GM11168 (cell line): ENCODE results near the gene WDR54.
"Not testable (repeated sequence)": the region's sequence is repeated elsewhere in the genome, so short reads cannot be mapped to it uniquely, and the experiment has no call there.

Source experiments
- in situ Hi-C: fragments of 300-500 bp; cut with MboI; formaldehyde crosslinking; loops from one replicate; pipeline ENCODE4 v1.12.0; 2022; ENCODE audit warnings: low sequenced_read_pairs; ENCODE audit not compliant: unreplicated experiment

Gene WDR54

GRCh38 chr2:74401891-74402290 is 19.6 kb upstream of the WDR54 start:
- in situ Hi-C loops, result no loop called here

GRCh38 chr2:74406035-74406434 is 15.5 kb upstream of the WDR54 start:
- in situ Hi-C loops, result no loop called here

- in situ Hi-C loops, result no loop called here
These were observed 13.8 kb upstream of the WDR54 start for GRCh38 chr2:74407682-74408081.

- in situ Hi-C loops, result no loop called here
These were observed 8.4 kb upstream of the WDR54 start for GRCh38 chr2:74413001-74413698.

- in situ Hi-C loops, result no loop called here
These were observed 7.1 kb upstream of the WDR54 start for GRCh38 chr2:74414441-74414840.

- in situ Hi-C loops, result no loop called here
These were observed 6.4 kb upstream of the WDR54 start for GRCh38 chr2:74414881-74415761.

GRCh38 chr2:74415762-74416395 is 5.7 kb upstream of the WDR54 start:
- in situ Hi-C loops, result no loop called here

GRCh38 chr2:74416778-74417177 is 4.8 kb upstream of the WDR54 start:
- in situ Hi-C loops, result no loop called here

- in situ Hi-C loops, result no loop called here
These were observed 4.3 kb upstream of the WDR54 start for GRCh38 chr2:74417197-74417596.

- in situ Hi-C loops, result no loop called here
These were observed 3.8 kb upstream of the WDR54 start for GRCh38 chr2:74417763-74418162.

GRCh38 chr2:74418312-74418711 is 3.2 kb upstream of the WDR54 start:
- in situ Hi-C loops, result no loop called here

- in situ Hi-C loops, result no loop called here
These were observed 2.2 kb upstream of the WDR54 start for GRCh38 chr2:74419345-74419744.

GRCh38 chr2:74420006-74420405 is 1.5 kb upstream of the WDR54 start:
- in situ Hi-C loops, result no loop called here

GRCh38 chr2:74420443-74421103 is 957 bp upstream of the WDR54 start:
- in situ Hi-C loops, result not testable (repeated sequence)

- in situ Hi-C loops, result no loop called here
These were observed 1.9 kb downstream of the WDR54 start for GRCh38 chr2:74423231-74424095.

GRCh38 chr2:74424139-74424992 is 2.8 kb downstream of the WDR54 start:
- in situ Hi-C loops, result no loop called here

- in situ Hi-C loops, result no loop called here
These were observed 3.5 kb downstream of the WDR54 start for GRCh38 chr2:74424995-74425406.

GRCh38 chr2:74425523-74425922 is 4.0 kb downstream of the WDR54 start:
- in situ Hi-C loops, result no loop called here
